Prostate gland (tissue), 2 donors: ENCODE data around the gene SLC11A1.
A peak's percentile ranks its signal among the peaks of the same experiment; 100 is the strongest.

Source experiments
- POLR2A ChIP-seq: fragments of 450-650 bp; IDR thresholded peaks from one replicate; pipeline ENCODE4 v1.6.1; 2016; ENCODE audit warnings: antibody characterized with exemption, mild to moderate bottlenecking
- POLR2AphosphoS5 ChIP-seq: sonication (generic); formaldehyde crosslinking; IDR thresholded peaks from one replicate; pipeline ENCODE4 v1.6.1; 2017; ENCODE audit warnings: antibody characterized with exemption
- TF ChIP-seq, protein P1 (sequence below), 4 experiments: fragments of 200-600 bp in 2 of 4; fragments of 450-650 bp in 2 of 4; sonication (generic) in 2 of 4; IDR thresholded peaks; 1 replicate in 3 of 4; 2 replicates in 1 of 4; pipeline ENCODE4 v1.5.1; 2016 to 2019; ENCODE audit warnings: antibody characterized with exemption in 4 of 4, mild to moderate bottlenecking in 2 of 4, moderate library complexity in 2 of 4

DNA sequence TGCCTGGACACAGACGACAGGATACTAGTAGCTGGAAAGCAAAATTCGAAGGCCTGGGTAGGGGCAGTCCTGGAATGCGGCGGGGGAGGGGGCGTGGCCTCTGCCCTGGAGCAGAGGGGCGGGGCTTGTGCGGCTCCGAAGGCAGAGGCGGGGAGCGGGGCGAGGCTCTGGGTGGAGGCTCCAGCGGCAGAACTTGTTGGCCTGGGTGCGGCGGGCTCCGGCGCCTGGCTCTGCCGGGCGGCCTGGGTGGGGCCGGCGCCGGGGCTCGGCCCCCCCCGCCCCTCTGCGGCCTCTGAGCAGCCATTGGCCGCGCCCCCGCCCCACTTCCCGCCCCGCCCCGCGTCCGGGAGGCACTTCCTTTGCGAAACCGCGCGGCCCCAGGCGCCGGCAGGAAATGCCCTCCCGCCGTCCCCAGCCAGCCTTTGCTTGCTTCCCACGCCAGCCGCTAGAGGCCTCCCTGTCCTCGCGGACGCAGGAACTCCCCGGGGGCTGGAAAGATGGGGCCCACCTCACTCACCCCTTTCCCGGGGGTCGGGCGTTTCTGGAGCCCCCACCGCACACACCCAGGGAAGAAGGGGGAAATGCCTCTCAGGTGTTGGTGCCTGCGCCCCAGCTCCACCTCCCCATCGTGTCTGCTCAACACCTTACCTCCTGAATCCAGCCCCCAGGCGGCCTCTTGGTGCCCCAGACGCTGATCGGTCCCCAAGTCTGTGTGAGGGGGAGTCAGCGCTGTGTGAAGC, 24.3 kb downstream of the SLC11A1 start:
- TF ChIP-seq, protein P1, sequence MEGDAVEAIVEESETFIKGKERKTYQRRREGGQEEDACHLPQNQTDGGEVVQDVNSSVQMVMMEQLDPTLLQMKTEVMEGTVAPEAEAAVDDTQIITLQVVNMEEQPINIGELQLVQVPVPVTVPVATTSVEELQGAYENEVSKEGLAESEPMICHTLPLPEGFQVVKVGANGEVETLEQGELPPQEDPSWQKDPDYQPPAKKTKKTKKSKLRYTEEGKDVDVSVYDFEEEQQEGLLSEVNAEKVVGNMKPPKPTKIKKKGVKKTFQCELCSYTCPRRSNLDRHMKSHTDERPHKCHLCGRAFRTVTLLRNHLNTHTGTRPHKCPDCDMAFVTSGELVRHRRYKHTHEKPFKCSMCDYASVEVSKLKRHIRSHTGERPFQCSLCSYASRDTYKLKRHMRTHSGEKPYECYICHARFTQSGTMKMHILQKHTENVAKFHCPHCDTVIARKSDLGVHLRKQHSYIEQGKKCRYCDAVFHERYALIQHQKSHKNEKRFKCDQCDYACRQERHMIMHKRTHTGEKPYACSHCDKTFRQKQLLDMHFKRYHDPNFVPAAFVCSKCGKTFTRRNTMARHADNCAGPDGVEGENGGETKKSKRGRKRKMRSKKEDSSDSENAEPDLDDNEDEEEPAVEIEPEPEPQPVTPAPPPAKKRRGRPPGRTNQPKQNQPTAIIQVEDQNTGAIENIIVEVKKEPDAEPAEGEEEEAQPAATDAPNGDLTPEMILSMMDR (IDR thresholded peaks at IDR 0.05): peak; percentile 51 to 91 (median 83)
- TF ChIP-seq POLR2A (peak; percentile 11), POLR2AphosphoS5 (peak; percentile 52)
